Activated CD8-positive, alpha-beta memory T cell treated with anti-CD3 and anti-CD28 coated beads, Interleukin-2, amount 50 U/mL, for 1 hour (primary cell): Measurements from ENCODE around the gene PNPLA1.

Experiments used
- DNase-seq: peaks from one replicate; pipeline ENCODE4 v3.0.0-alpha.2; 2020; ENCODE audit errors: extremely low read depth

PNPLA1 gene

DNA sequence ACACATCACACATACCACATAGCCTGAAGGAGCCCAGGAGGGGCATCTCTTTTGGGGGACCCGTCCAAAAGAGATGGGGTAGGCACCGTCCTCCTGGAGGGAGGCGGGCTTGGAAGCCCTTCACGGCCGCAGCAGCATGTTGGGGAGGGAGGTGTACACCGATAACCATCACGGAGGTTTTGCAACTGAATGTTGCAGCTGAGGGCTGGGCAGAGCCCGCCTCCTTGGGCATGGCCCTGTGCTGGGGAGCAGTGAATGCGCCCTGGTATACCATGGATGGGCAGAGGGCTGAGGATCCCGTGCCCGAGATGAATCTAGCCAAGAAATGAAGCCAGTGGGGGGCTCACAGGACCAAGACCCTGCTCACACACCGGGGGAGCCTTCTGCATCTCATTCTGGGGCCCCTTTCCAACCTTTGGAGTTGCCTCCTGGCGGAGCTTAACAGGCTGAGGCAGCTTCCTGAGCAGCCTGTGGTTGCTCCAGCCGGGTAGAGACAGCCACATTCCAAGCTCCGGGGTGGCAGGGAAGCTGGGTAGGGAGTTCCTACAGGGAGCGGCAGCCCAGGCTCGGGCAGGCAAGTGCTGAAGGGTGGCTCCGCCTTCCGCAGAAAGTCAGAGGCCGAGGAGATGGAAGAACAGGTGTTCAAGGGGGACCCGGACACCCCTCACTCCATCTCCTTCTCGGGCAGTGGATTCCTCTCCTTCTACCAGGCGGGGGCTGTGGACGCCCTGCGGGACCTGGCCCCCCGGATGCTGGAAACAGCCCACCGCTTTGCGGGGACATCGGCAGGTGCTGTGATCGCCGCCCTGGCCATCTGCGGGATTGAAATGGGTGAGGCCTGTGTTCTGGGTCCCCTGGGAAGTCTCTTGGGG lies at the start of gene PNPLA1:
TSS of gene PNPLA1 (plus strand) at position 227 of the 872 bp plus-strand sequence. CDS start at position 627, 400 bp downstream.
- no peak for DNase-seq

DNA sequence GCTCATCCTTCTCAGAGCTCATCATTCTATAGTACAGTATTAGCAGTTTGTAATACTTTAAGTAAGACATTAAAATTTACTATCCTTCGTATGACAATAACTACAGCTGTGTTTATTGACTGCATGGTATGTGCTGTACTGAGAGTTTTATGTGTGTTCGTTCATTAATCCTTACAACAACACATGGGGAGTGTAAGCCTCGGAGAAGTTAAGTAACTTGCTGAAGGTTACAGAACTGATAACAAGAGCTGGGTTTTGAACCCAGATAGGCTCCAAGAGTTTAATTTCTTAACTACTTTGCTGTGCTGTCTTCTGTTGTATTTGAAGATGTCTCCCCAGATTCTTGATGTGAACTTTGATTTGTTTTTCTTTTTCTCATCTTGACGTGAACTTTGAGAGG lies 49.6 kb upstream of the PNPLA1 start:
- no peak for DNase-seq

GRCh38 chr6:36221674-36222073 lies 48.2 kb upstream of the PNPLA1 start:
- DNase-seq: no peak

- no peak for DNase-seq
Measured at GRCh38 chr6:36222924-36223323, 46.9 kb upstream of the PNPLA1 start.

GRCh38 chr6:36223706-36224105 lies 46.2 kb upstream of the PNPLA1 start:
- DNase-seq: no peak

DNA sequence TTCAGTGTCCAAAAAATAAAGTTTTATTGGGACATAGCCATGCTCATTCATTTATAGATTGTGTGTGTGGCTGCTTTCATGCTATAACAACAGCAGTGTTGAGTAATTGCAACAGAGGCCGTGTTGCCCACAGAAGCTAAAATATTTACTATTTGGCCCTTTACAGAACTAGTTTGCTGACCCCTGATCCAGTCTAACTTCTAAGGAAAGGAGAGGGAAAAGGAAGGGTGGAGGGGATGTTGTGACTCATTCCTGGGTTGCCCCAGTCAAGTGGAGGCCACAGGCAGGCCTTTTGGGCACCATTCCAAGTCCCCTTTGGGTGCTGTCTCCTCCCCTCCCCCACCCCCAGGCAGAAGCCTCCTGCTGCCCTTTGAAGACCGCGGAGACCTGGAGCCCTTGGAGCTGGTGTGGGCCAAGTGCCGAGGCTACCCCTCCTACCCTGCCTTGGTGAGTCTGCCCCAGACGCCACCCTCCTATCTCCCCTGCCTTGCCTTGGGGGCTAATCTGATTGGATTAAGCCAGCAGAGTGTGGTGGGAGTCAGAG lies 44.9 kb upstream of the PNPLA1 start:
- DNase-seq: no peak

GRCh38 chr6:36226438-36227047 lies 43.3 kb upstream of the PNPLA1 start:
- no peak for DNase-seq

- DNase-seq: no peak
Measured at GRCh38 chr6:36227379-36228228, 42.3 kb upstream of the PNPLA1 start.

DNA sequence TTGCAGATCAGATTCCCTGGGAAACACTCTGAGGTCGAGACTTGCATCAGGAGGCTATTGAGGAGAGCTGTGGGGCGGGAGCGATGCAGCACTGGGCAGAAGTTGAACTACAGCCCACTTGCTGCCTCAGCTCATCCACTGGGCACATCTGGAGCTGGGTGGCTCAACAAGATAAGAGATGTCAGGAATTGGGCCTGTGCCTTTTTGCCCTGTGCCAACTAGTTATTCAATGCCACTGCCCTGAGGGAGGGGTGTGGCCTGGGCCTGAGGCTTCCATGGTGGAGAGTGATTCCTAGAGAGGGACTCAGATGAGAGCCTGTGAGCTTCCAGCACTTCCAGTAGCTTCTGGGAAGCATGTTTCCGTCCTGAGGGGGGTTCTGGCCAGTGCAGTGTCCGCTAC lies 40.6 kb upstream of the PNPLA1 start:
- DNase-seq: no peak

- DNase-seq: no peak
Measured at GRCh38 chr6:36230371-36230770, 39.5 kb upstream of the PNPLA1 start.

- DNase-seq: no peak
Measured at GRCh38 chr6:36232172-36232571, 37.7 kb upstream of the PNPLA1 start.

DNA sequence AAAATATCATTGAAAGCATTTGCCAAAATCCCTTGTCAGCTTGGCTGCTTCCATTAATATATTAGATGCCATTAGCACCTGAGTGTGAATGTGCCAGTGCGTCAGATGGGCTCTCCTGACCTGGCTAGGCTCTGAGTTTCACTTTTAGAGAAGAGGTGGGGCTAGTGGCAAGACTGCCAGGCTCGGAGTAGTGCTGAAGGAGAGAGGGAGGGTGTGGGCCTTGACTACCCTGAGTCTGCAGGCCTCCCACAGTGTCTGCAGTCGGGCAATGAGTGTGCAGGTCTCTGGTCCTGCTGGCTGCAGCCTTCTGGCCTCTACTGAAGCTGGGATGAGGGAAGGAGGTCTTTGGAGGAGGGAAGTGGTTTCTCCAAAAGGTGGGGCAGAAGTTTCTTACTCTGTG lies 34.6 kb upstream of the PNPLA1 start:
- no peak for DNase-seq

GRCh38 chr6:36235862-36236261 lies 34.0 kb upstream of the PNPLA1 start:
- DNase-seq: no peak

GRCh38 chr6:36239774-36240173 lies 30.1 kb upstream of the PNPLA1 start:
- DNase-seq: no peak

GRCh38 chr6:36241728-36242127 lies 28.1 kb upstream of the PNPLA1 start:
- DNase-seq: no peak

GRCh38 chr6:36242161-36242560 lies 27.7 kb upstream of the PNPLA1 start:
- DNase-seq: no peak

DNA sequence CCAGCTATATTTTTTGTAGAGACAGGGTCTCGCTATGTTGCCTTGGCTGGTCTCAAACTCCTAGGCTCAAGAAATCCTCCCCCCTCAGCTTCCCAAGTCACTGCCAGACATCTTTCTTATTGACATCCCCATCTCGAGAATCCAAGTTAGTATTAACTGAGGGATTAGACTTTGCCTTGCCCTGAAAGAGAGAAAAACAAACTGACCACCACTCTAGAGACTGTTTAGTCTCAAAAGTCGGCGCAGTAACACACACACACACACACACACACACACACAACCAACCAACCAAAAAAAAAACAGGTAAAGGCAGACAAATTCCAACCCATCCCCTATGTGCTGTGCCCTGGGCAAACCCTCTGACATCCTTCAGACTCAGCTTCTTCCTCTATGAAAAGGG lies 27.2 kb upstream of the PNPLA1 start:
- no peak for DNase-seq

- no peak for DNase-seq
Measured at GRCh38 chr6:36243562-36244212, 26.2 kb upstream of the PNPLA1 start.

DNA sequence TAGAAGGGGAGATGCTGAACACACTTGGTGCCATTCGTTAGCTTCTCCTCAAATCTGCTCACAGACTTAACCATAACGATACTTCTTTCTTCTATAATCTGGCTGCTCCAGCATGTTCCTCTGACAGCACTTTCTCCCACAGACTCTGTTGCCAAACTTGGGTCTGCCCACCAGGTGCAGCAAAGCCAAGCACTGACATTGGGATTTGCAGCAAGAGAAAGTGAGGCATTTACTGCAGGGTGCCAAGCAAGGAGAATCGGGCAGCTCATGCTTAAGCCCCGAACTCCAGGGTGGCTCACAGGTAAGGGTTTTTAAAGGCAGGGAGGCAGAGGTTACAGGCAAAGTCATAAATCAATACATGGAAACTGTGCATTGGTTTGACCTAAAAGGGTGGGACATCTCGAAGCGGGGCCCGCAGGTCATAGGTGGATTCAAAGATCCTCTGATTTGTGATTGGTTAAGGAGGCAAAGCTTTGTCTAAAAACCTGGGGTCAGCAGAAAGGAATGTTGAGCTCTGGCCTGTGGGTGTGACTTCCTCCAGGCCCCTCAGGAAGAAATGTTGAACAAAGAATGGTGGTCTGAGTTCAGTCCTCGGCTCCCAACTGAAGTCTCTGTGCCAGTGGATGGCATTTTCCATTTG lies 25.1 kb upstream of the PNPLA1 start:
- DNase-seq: no peak

GRCh38 chr6:36245572-36246061 lies 24.2 kb upstream of the PNPLA1 start:
- DNase-seq: no peak
